Pulmonary artery endothelial cell (primary cell): ENCODE measurements around the gene NT5C1B. TPM values are rescaled to one million over a fixed set of nuclear protein-coding genes. Genes with fewer than 3 reads are reported as not detected.

Experiments
- DNase-seq: peaks from one replicate; pipeline ENCODE4 v3.0.0-alpha.2; 2011; ENCODE audit warnings: low read depth, low spot score
- total RNA-seq: library from RNA; depleted of rRNA; stranded (reverse); fragments of >200 nt; gene quantifications from 2 replicates; pipeline ENCODE4 v1.2.3, GENCODE V29; 2014

NT5C1B gene
- total RNA-seq, 1 donor from 2014 or later: not detected

- no peak for DNase-seq
Measured at GRCh38 chr2:18516112-18516511, 73.3 kb downstream of the NT5C1B start.

GRCh38 chr2:18514526-18515461 is 74.6 kb downstream of the NT5C1B start:
- DNase-seq: no peak

Other genes with a start within 250 kb of the NT5C1B start
- 19.3 and 22.4 TPM in 2 replicates for gene RDH14, start 28.9 kb downstream of the NT5C1B start, total RNA-seq